ENCODE measurements around the gene YARS2. TPM values are rescaled to one million over a fixed set of nuclear protein-coding genes. Genes with fewer than 3 reads are reported as not detected.

Gene YARS2
- polyA plus RNA-seq, 1 experiment: 27.3 TPM

DNA sequence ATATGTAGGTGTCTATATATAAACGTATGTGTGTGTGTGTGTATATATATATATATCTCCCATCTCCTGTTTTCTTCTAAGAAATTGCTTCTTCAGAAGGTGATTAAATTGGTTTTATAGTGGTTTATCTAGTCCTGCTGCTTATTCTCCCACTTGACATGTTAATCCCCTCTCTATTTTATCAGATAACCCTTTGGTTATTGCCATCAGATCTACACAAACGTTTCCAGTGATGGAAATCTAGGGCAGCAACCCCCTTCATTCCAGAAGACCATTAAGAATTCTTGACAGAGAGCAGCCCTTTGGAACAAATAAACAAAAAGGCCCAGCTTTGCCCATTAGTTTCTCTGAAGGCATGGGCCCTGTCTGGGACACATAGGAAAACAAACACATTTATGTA lies 34.2 kb upstream of the YARS2 start:
- no peak overlapping the region for H3K27ac ChIP-seq (ENCODE audit: low read depth, low read length)
- no peaks in the 10 kb centered on the region for H3K9me3 ChIP-seq (ENCODE audit: control insufficient read depth, insufficient read depth, low read length)
- no peaks in the 10 kb centered on the region for H3K27me3 ChIP-seq (ENCODE audit: control insufficient read depth, insufficient read depth, low read length)
- CTCF ChIA-PET: no interaction called here
- no peak overlapping the region for H3K4me3 ChIP-seq (ENCODE audit: low read depth, low read length)
- POLR2A ChIA-PET: no interaction called here
- no peak for TF ChIP-seq CTCF (IDR thresholded peaks at IDR 0.05; ENCODE audit: low read depth, low read length)
- DNase-seq (ENCODE audit: low read depth, low spot score): no peak

- ChIA-PET CTCF (no interaction called here), POLR2A (no interaction called here)
- no peaks in the 10 kb centered on the region for H3K9me3 ChIP-seq (ENCODE audit: control insufficient read depth, insufficient read depth, low read length)
- TF ChIP-seq CTCF (IDR thresholded peaks at IDR 0.05; ENCODE audit: low read depth, low read length): no peak
- DNase-seq (ENCODE audit: low read depth, low spot score): no peak
- H3K27ac ChIP-seq (ENCODE audit: low read depth, low read length): no peak overlapping the region
- H3K27me3 ChIP-seq (ENCODE audit: control insufficient read depth, insufficient read depth, low read length): no peaks in the 10 kb centered on the region
- H3K4me3 ChIP-seq (ENCODE audit: low read depth, low read length): no peak overlapping the region
Measured at GRCh38 chr12:32789446-32789845, 33.7 kb upstream of the YARS2 start.

GRCh38 chr12:32788405-32788804 lies 32.7 kb upstream of the YARS2 start:
- no peak overlapping the region for H3K27ac ChIP-seq (ENCODE audit: low read depth, low read length)
- H3K9me3 ChIP-seq (ENCODE audit: control insufficient read depth, insufficient read depth, low read length): no peaks in the 10 kb centered on the region
- no peak overlapping the region for H3K4me3 ChIP-seq (ENCODE audit: low read depth, low read length)
- ChIA-PET CTCF (no interaction called here), POLR2A (no interaction called here)
- no peaks in the 10 kb centered on the region for H3K27me3 ChIP-seq (ENCODE audit: control insufficient read depth, insufficient read depth, low read length)
- no peak for TF ChIP-seq CTCF (IDR thresholded peaks at IDR 0.05; ENCODE audit: low read depth, low read length)
- no peak for DNase-seq (ENCODE audit: low read depth, low spot score)

DNA sequence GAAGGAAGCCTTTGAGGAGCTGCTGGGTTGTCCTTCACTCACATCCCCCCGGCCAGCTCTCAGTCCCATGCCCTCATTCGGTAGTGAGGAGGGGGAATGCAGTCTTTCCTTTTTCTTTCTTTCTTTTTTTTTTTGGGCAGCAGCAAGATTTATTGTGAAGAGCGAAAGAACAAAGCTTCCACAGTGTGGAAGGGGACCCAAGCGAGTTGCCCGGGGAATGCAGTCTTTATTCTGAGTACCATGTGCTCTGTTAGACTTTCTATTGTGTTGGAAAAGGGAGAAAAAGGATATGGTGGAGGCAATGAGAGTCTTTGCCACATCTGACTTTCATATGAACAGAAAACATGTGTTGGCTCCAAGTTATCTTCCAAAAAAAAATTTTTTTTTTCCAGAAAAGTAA lies 29.9 kb upstream of the YARS2 start:
- Histone ChIP-seq H3K27ac (ENCODE audit: low read depth, low read length) (no peak overlapping the region), H3K9me3 (ENCODE audit: control insufficient read depth, insufficient read depth, low read length) (no peaks in the 10 kb centered on the region), H3K27me3 (ENCODE audit: control insufficient read depth, insufficient read depth, low read length) (no peaks in the 10 kb centered on the region), H3K4me3 (ENCODE audit: low read depth, low read length) (no peak overlapping the region)
- ChIA-PET POLR2A (no interaction called here), CTCF (no interaction called here)
- no peak for DNase-seq (ENCODE audit: low read depth, low spot score)
- no peak for TF ChIP-seq CTCF (IDR thresholded peaks at IDR 0.05; ENCODE audit: low read depth, low read length)

DNA sequence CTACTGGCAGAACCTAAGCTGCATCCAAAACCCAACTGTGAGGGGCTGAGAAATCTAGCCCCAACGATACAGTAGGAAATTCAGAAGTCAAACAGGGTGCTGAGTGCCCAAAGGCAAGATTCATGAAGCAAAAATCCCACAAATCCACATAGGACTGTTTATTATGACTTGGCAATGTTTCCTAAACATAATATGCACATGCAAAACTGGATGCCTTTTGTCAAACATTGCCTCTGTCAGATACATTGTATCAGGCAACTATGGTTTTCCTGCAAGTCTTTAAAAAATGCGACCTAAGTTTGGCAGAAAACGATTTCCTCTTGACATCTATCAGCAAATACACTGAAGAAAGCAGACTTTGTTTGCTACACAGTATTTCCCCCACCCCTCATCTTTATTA lies 27.3 kb upstream of the YARS2 start:
- CTCF ChIA-PET: no interaction called here
- no peak overlapping the region for H3K4me3 ChIP-seq (ENCODE audit: low read depth, low read length)
- no peak for DNase-seq (ENCODE audit: low read depth, low spot score)
- H3K9me3 ChIP-seq (ENCODE audit: control insufficient read depth, insufficient read depth, low read length): no peaks in the 10 kb centered on the region
- H3K27ac ChIP-seq (ENCODE audit: low read depth, low read length): no peak overlapping the region
- TF ChIP-seq CTCF (IDR thresholded peaks at IDR 0.05; ENCODE audit: low read depth, low read length): no peak
- no peaks in the 10 kb centered on the region for H3K27me3 ChIP-seq (ENCODE audit: control insufficient read depth, insufficient read depth, low read length)
- POLR2A ChIA-PET: no interaction called here

All from AG04450 (cell line).